Measurements from ENCODE around the gene MORN1.

MORN1 gene

GRCh38 chr1:2353551-2354438, 37.6 kb downstream of the MORN1 start:
- no peak for TF ChIP-seq CTCF (conservative IDR thresholded peaks at IDR 0.05; ENCODE audit: low read length)
- no peak for TF ChIP-seq EZH2phosphoT487 (IDR thresholded peaks at IDR 0.05; ENCODE audit: borderline replicate concordance)
- Histone ChIP-seq H3K4me1 (ENCODE audit: insufficient read depth, low read length, poor library complexity, severe bottlenecking) (no peaks in the 10 kb centered on the region), H3K27me3 (ENCODE audit: insufficient read depth, low read length, poor library complexity, severe bottlenecking) (no peaks in the 10 kb centered on the region), H3K9ac (ENCODE audit: low read depth, low read length, poor library complexity, severe bottlenecking) (no peak overlapping the region), H3K4me2 (ENCODE audit: low read depth, low read length, poor library complexity, severe bottlenecking) (no peak overlapping the region), H3K36me3 (ENCODE audit: insufficient read depth, low read length) (no peaks in the 10 kb centered on the region), H4K20me1 (ENCODE audit: insufficient read depth, low read length, poor library complexity, severe bottlenecking) (no peaks in the 10 kb centered on the region), H3K79me2 (ENCODE audit: insufficient read depth, low read length) (no peaks in the 10 kb centered on the region), H3K4me3 (ENCODE audit: low read length, poor library complexity, severe bottlenecking) (no peak overlapping the region), H3K9me2 (replicated peaks; ENCODE audit: low read depth, low read length) (no peaks in the 10 kb centered on the region), H2AFZ (ENCODE audit: low read length) (no peak overlapping the region), H3F3A (ENCODE audit: low read depth) (no peaks in the 10 kb centered on the region), H3K9me3 (ENCODE audit: insufficient read depth, low read depth, low read length) (no peaks in the 10 kb centered on the region)

GRCh38 chr1:2352897-2353550, 38.3 kb downstream of the MORN1 start:
- Histone ChIP-seq H3K79me2 (ENCODE audit: insufficient read depth, low read length) (no peaks in the 10 kb centered on the region), H2AFZ (ENCODE audit: low read length) (no peak overlapping the region), H3K9me2 (replicated peaks; ENCODE audit: low read depth, low read length) (no peaks in the 10 kb centered on the region), H3K36me3 (ENCODE audit: insufficient read depth, low read length) (no peaks in the 10 kb centered on the region), H3K4me2 (ENCODE audit: low read depth, low read length, poor library complexity, severe bottlenecking) (no peak overlapping the region), H3K9ac (ENCODE audit: low read depth, low read length, poor library complexity, severe bottlenecking) (no peak overlapping the region), H4K20me1 (ENCODE audit: insufficient read depth, low read length, poor library complexity, severe bottlenecking) (no peaks in the 10 kb centered on the region), H3K27me3 (ENCODE audit: insufficient read depth, low read length, poor library complexity, severe bottlenecking) (no peaks in the 10 kb centered on the region), H3K9me3 (ENCODE audit: insufficient read depth, low read depth, low read length) (no peaks in the 10 kb centered on the region), H3F3A (ENCODE audit: low read depth) (no peaks in the 10 kb centered on the region), H3K4me1 (ENCODE audit: insufficient read depth, low read length, poor library complexity, severe bottlenecking) (no peaks in the 10 kb centered on the region), H3K4me3 (ENCODE audit: low read length, poor library complexity, severe bottlenecking) (no peak overlapping the region)
- TF ChIP-seq EZH2phosphoT487 (IDR thresholded peaks at IDR 0.05; ENCODE audit: borderline replicate concordance), result no peak
- TF ChIP-seq CTCF (conservative IDR thresholded peaks at IDR 0.05; ENCODE audit: low read length), result no peak

GRCh38 chr1:2352341-2352896, 38.9 kb downstream of the MORN1 start:
- no peaks in the 10 kb centered on the region for H3K36me3 ChIP-seq (ENCODE audit: insufficient read depth, low read length)

More at GRCh38 chr1:2352341-2352896, 38.9 kb downstream of the MORN1 start:
- Histone ChIP-seq H3K4me1 (ENCODE audit: insufficient read depth, low read length, poor library complexity, severe bottlenecking) (no peaks in the 10 kb centered on the region), H3K9ac (ENCODE audit: low read depth, low read length, poor library complexity, severe bottlenecking) (no peak overlapping the region), H3F3A (ENCODE audit: low read depth) (no peaks in the 10 kb centered on the region), H2AFZ (ENCODE audit: low read length) (no peak overlapping the region), H3K79me2 (ENCODE audit: insufficient read depth, low read length) (no peaks in the 10 kb centered on the region), H3K4me3 (ENCODE audit: low read length, poor library complexity, severe bottlenecking) (no peak overlapping the region), H3K27me3 (ENCODE audit: insufficient read depth, low read length, poor library complexity, severe bottlenecking) (no peaks in the 10 kb centered on the region), H3K9me3 (ENCODE audit: insufficient read depth, low read depth, low read length) (no peaks in the 10 kb centered on the region), H3K9me2 (replicated peaks; ENCODE audit: low read depth, low read length) (no peaks in the 10 kb centered on the region), H4K20me1 (ENCODE audit: insufficient read depth, low read length, poor library complexity, severe bottlenecking) (no peaks in the 10 kb centered on the region), H3K4me2 (ENCODE audit: low read depth, low read length, poor library complexity, severe bottlenecking) (no peak overlapping the region)
- TF ChIP-seq EZH2phosphoT487 (IDR thresholded peaks at IDR 0.05; ENCODE audit: borderline replicate concordance) (no peak), CTCF (conservative IDR thresholded peaks at IDR 0.05; ENCODE audit: low read length) (no peak)
